Astrocyte (in vitro differentiated cells and primary cell): ENCODE data around the gene GIMAP8. TPM values are rescaled to one million over a fixed set of nuclear protein-coding genes. Genes with fewer than 3 reads are reported as not detected.

Experiments
- DNase-seq: peaks from one replicate; pipeline ENCODE4 v3.0.0-alpha.2; 2010; ENCODE audit warnings: low read depth
- FAIRE-seq: peaks from 2 replicates; lab custom pipeline; 2011; peaks lifted over from hg19 to GRCh38; lab: Jason Lieb, UNC
- H2AFZ ChIP-seq: 2 replicates; pipeline ENCODE4 v1.6.0; 2012; ENCODE audit warnings: low read depth, low read length, inconsistent platforms
- H3K27ac ChIP-seq: 2 replicates; pipeline ENCODE4 v1.5.1; 2011; ENCODE audit warnings: low read depth, low read length, inconsistent platforms
- H3K27me3 ChIP-seq: 2 replicates; pipeline ENCODE4 v1.6.0; 2011; ENCODE audit warnings: low read length, inconsistent platforms; ENCODE audit not compliant: insufficient read depth
- H3K36me3 ChIP-seq: 2 replicates; pipeline ENCODE4 v1.5.1; 2011; ENCODE audit warnings: low read length, inconsistent platforms; ENCODE audit not compliant: insufficient read depth
- H3K4me1 ChIP-seq: 2 replicates; pipeline ENCODE4 v1.5.1; 2011; ENCODE audit warnings: low read length, inconsistent platforms; ENCODE audit not compliant: insufficient read depth
- H3K4me2 ChIP-seq: 2 replicates; pipeline ENCODE4 v1.6.0; 2012; ENCODE audit warnings: low read length, inconsistent platforms
- H3K4me3 ChIP-seq: 2 replicates; pipeline ENCODE4 v1.5.1; 2011; ENCODE audit warnings: low read depth, mild to moderate bottlenecking, low read length, inconsistent platforms; ENCODE audit not compliant: insufficient read depth
- H3K79me2 ChIP-seq: 2 replicates; pipeline ENCODE4 v1.6.0; 2012; ENCODE audit warnings: mild to moderate bottlenecking, low read length, inconsistent platforms; ENCODE audit not compliant: insufficient read depth
- H3K9ac ChIP-seq: 2 replicates; pipeline ENCODE4 v1.6.0; 2012; ENCODE audit warnings: mild to moderate bottlenecking, low read length, inconsistent platforms
- H3K9me3 ChIP-seq: 2 replicates; pipeline ENCODE4 v1.5.1; 2012; ENCODE audit warnings: low read depth, mild to moderate bottlenecking, low read length, inconsistent platforms; ENCODE audit not compliant: insufficient read depth
- H4K20me1 ChIP-seq: 2 replicates; pipeline ENCODE4 v1.6.0; 2012; ENCODE audit warnings: low read length, inconsistent platforms; ENCODE audit not compliant: insufficient read depth
- H3K27ac Mint-ChIP-seq: one replicate; pipeline ENCODE4 v1.8.0; 2021; ENCODE audit warnings: mild to moderate bottlenecking, mixed read lengths; ENCODE audit not compliant: unreplicated experiment
- H3K27me3 Mint-ChIP-seq: one replicate; pipeline ENCODE4 v1.8.0; 2021; ENCODE audit warnings: low read depth, mixed read lengths; ENCODE audit not compliant: unreplicated experiment
- H3K36me3 Mint-ChIP-seq: one replicate; pipeline ENCODE4 v1.8.0; 2021; ENCODE audit warnings: low read depth, mixed read lengths; ENCODE audit not compliant: unreplicated experiment
- H3K4me1 Mint-ChIP-seq: one replicate; pipeline ENCODE4 v1.8.0; 2021; ENCODE audit warnings: low read depth, mixed read lengths; ENCODE audit not compliant: unreplicated experiment
- H3K4me3 Mint-ChIP-seq: one replicate; pipeline ENCODE4 v1.8.0; 2021; ENCODE audit warnings: mild to moderate bottlenecking, moderate library complexity, mixed read lengths; ENCODE audit not compliant: unreplicated experiment
- H3K9me3 Mint-ChIP-seq: one replicate; pipeline ENCODE4 v1.8.0; 2021; ENCODE audit warnings: mild to moderate bottlenecking, mixed read lengths; ENCODE audit not compliant: unreplicated experiment
- CTCF ChIP-seq: IDR thresholded peaks from 2 replicates; pipeline ENCODE4 v1.5.1; 2011; ENCODE audit warnings: low read depth, mild to moderate bottlenecking, inconsistent platforms, low read length, moderate library complexity; ENCODE audit not compliant: insufficient read depth
- EZH2 ChIP-seq: IDR thresholded peaks from 2 replicates; pipeline ENCODE4 v1.6.1; 2012; ENCODE audit warnings: mild to moderate bottlenecking, low read length, inconsistent platforms; ENCODE audit not compliant: insufficient read depth
- total RNA-seq: library from RNA; stranded (reverse); gene quantifications from 2 replicates; pipeline ENCODE4 v1.2.1, GENCODE V29; 2021

The GIMAP8 gene
- total RNA-seq, 1 donor from 2014 or later = not detected

- H3K4me3 Mint-ChIP-seq = no peak overlapping the region
- peaks cover 17% of the 10 kb centered on the region for H3K36me3 Mint-ChIP-seq
- TF ChIP-seq CTCF (no peak), EZH2 (no peak)
- H3K27ac Mint-ChIP-seq = no peak overlapping the region
- no peak overlapping the region for H2AFZ ChIP-seq
- no peak overlapping the region for H3K4me2 ChIP-seq
- no peak overlapping the region for H3K27ac ChIP-seq
- FAIRE-seq (no peak), DNase-seq (no peak)
- no peaks in the 10 kb centered on the region for H3K9me3 ChIP-seq
- H3K4me1 ChIP-seq = peaks cover 4% of the 10 kb centered on the region
- no peaks in the 10 kb centered on the region for H3K36me3 ChIP-seq
- no peaks in the 10 kb centered on the region for H3K9me3 Mint-ChIP-seq
- H3K9ac ChIP-seq = no peak overlapping the region
- H3K4me1 Mint-ChIP-seq = peaks cover 26% of the 10 kb centered on the region
- no peaks in the 10 kb centered on the region for H3K27me3 ChIP-seq
- H3K27me3 Mint-ChIP-seq = peaks cover 2% of the 10 kb centered on the region
- no peak overlapping the region for H3K4me3 ChIP-seq
- H3K79me2 ChIP-seq = no peaks in the 10 kb centered on the region
- H4K20me1 ChIP-seq = no peaks in the 10 kb centered on the region
These were observed 41.0 kb upstream of the GIMAP8 start for GRCh38 chr7:150409300-150410030.

- Histone ChIP-seq H3K9me3 (no peaks in the 10 kb centered on the region), H2AFZ (no peak overlapping the region), H3K36me3 (no peaks in the 10 kb centered on the region), H3K9ac (no peak overlapping the region), H3K4me1 (no peaks in the 10 kb centered on the region), H4K20me1 (no peaks in the 10 kb centered on the region), H3K4me2 (no peak overlapping the region), H3K4me3 (no peak overlapping the region), H3K79me2 (no peaks in the 10 kb centered on the region), H3K27ac (no peak overlapping the region), H3K27me3 (no peaks in the 10 kb centered on the region)
- Mint-ChIP-seq H3K4me1 (peaks cover 24% of the 10 kb centered on the region), H3K9me3 (no peaks in the 10 kb centered on the region), H3K27ac (no peak overlapping the region), H3K27me3 (peaks cover 2% of the 10 kb centered on the region), H3K36me3 (peaks cover 17% of the 10 kb centered on the region), H3K4me3 (no peak overlapping the region)
- DNase-seq (no peak), FAIRE-seq (no peak)
- no peak for TF ChIP-seq EZH2
- no peak for TF ChIP-seq CTCF
These were observed 40.3 kb upstream of the GIMAP8 start for GRCh38 chr7:150410131-150410530.

GRCh38 chr7:150410680-150411346 lies 39.6 kb upstream of the GIMAP8 start:
- Histone ChIP-seq H3K4me2 (no peak overlapping the region), H2AFZ (no peak overlapping the region), H3K4me3 (no peak overlapping the region), H3K4me1 (no peaks in the 10 kb centered on the region), H3K27me3 (no peaks in the 10 kb centered on the region), H3K9me3 (no peaks in the 10 kb centered on the region), H3K9ac (no peak overlapping the region), H3K79me2 (no peaks in the 10 kb centered on the region), H3K27ac (no peak overlapping the region), H3K36me3 (no peaks in the 10 kb centered on the region), H4K20me1 (no peaks in the 10 kb centered on the region)
- Mint-ChIP-seq H3K27ac (no peak overlapping the region), H3K27me3 (peaks cover 7% of the 10 kb centered on the region), H3K36me3 (peaks cover 17% of the 10 kb centered on the region), H3K4me1 (peaks cover 22% of the 10 kb centered on the region), H3K9me3 (no peaks in the 10 kb centered on the region), H3K4me3 (no peak overlapping the region)
- no peak for TF ChIP-seq CTCF
- no peak for TF ChIP-seq EZH2
- DNase-seq (peak; percentile 42), FAIRE-seq (no peak)
